A673 (cell line): ENCODE measurements around the gene NRXN3. TPM values are rescaled to one million over a fixed set of nuclear protein-coding genes. Genes with fewer than 3 reads are reported as not detected.

Experiments used
- BruUV-seq: library from RNA; stranded (reverse); fragments of 400-500 nt; replicated peaks from 2 replicates; lab custom pipeline; 2021; lab: Mats Ljungman, UMichigan
- CTCF ChIA-PET: fragments of 300-600 bp; sonication (Branson Sonifier 250); formaldehyde crosslinking; loops from one replicate; lab custom pipeline; 2022; ENCODE audit warnings: antibody characterized with exemption; lab: Charles Lee
- POLR2A ChIA-PET: fragments of 300-600 bp; sonication (Branson Sonifier 250); formaldehyde crosslinking; loops from one replicate; lab custom pipeline; 2022; ENCODE audit warnings: antibody characterized with exemption; ENCODE audit not compliant: low non-redundant PET; lab: Charles Lee
- DNase-seq: peaks from one replicate; pipeline ENCODE4 v3.0.0-alpha.2; 2015; ENCODE audit warnings: low spot score
- H3K27ac ChIP-seq: fragments of 200-600 bp; sonication (generic); 2 replicates; pipeline ENCODE4 v1.5.1; 2016; ENCODE audit warnings: mixed run types, low read depth, mild to moderate bottlenecking, mixed read lengths, antibody characterized with exemption, low read length; ENCODE audit not compliant: poor library complexity, severe bottlenecking
- H3K27me3 ChIP-seq: fragments of 200-600 bp; sonication (generic); replicated peaks from 2 replicates; pipeline ENCODE4 v1.6.1; 2017; ENCODE audit warnings: mixed run types, low read depth, mild to moderate bottlenecking, mixed read lengths, antibody characterized with exemption, low read length; ENCODE audit not compliant: insufficient read depth, poor library complexity
- H3K36me3 ChIP-seq: fragments of 200-600 bp; sonication (generic); 2 replicates; pipeline ENCODE4 v1.6.1; 2016; ENCODE audit warnings: mixed run types, mild to moderate bottlenecking, mixed read lengths, antibody characterized with exemption, low read length; ENCODE audit not compliant: insufficient read depth, poor library complexity, severe bottlenecking
- H3K4me1 ChIP-seq: fragments of 200-600 bp; sonication (generic); 2 replicates; pipeline ENCODE4 v1.6.1; 2017; ENCODE audit warnings: mixed run types, mild to moderate bottlenecking, mixed read lengths, antibody characterized with exemption, low read length; ENCODE audit not compliant: insufficient read depth, poor library complexity, severe bottlenecking
- H3K4me3 ChIP-seq: fragments of 200-600 bp; sonication (generic); 2 replicates; pipeline ENCODE4 v1.5.1; 2016; ENCODE audit warnings: low read depth, mixed run types, mild to moderate bottlenecking, mixed read lengths, low read length; ENCODE audit not compliant: poor library complexity, severe bottlenecking
- H3K9me3 ChIP-seq: fragments of 200-600 bp; sonication (generic); 2 replicates; pipeline ENCODE4 v1.6.1; 2016; ENCODE audit warnings: mixed run types, low read depth, mild to moderate bottlenecking, mixed read lengths, antibody characterized with exemption, low read length; ENCODE audit not compliant: poor library complexity, severe bottlenecking
- CTCF ChIP-seq: fragments of 300-800, 200-600 bp; sonication (generic); conservative IDR thresholded peaks from 2 replicates; pipeline ENCODE4 v1.5.1; 2017; ENCODE audit warnings: low read depth, mild to moderate bottlenecking, antibody characterized with exemption, low read length, moderate library complexity, mixed read lengths
- EZH2 ChIP-seq: fragments of 200-600 bp; sonication (generic); IDR thresholded peaks from 2 replicates; pipeline ENCODE4 v1.6.1; 2017; ENCODE audit warnings: borderline replicate concordance, low read depth, mild to moderate bottlenecking, mixed read lengths, antibody characterized with exemption, low read length; ENCODE audit not compliant: poor library complexity, severe bottlenecking
- intact Hi-C: fragments of 100-400 bp; cut with micrococcal nuclease; formaldehyde crosslinking; loops from one replicate; pipeline ENCODE4 v1.10.0; 2022; ENCODE audit not compliant: unreplicated experiment
- total RNA-seq: library from RNA; stranded (reverse); gene quantifications from 2 replicates; pipeline ENCODE4 v1.2.3, GENCODE V29; 2021

The NRXN3 gene
- total RNA-seq, 1 experiment from 2014 or later = 0.21 TPM

GRCh38 chr14:79826362-79826761 is 1656.2 kb downstream of the NRXN3 start:
- no peaks in the 10 kb centered on the region for H3K9me3 ChIP-seq
- peaks cover 32% of the 10 kb centered on the region for H3K4me1 ChIP-seq
- TF ChIP-seq EZH2 (no peak), CTCF (no peak)
- ChIA-PET CTCF (no interaction called here), POLR2A (no interaction called here)
- BruUV-seq = no TSS peak
- no peak for DNase-seq
- H3K27ac ChIP-seq = no peak overlapping the region
- H3K36me3 ChIP-seq = no peaks in the 10 kb centered on the region
- no peaks in the 10 kb centered on the region for H3K27me3 ChIP-seq
- H3K4me3 ChIP-seq = no peak overlapping the region
- intact Hi-C loops = no loop called here

- DNase-seq = no peak
- no peak overlapping the region for H3K27ac ChIP-seq
- intact Hi-C loops = no loop called here
- ChIA-PET CTCF (no interaction called here), POLR2A (no interaction called here)
- BruUV-seq = no TSS peak
- H3K4me1 ChIP-seq = peaks cover 45% of the 10 kb centered on the region
- H3K9me3 ChIP-seq = no peaks in the 10 kb centered on the region
- no peak overlapping the region for H3K4me3 ChIP-seq
- no peaks in the 10 kb centered on the region for H3K36me3 ChIP-seq
- no peak for TF ChIP-seq CTCF
- H3K27me3 ChIP-seq = no peaks in the 10 kb centered on the region
Observed at GRCh38 chr14:79829405-79830166, 1659.4 kb downstream of the NRXN3 start.

- BruUV-seq = no TSS peak
- intact Hi-C loops = no loop called here
- peaks cover 5% of the 10 kb centered on the region for H3K27me3 ChIP-seq
- peaks cover 36% of the 10 kb centered on the region for H3K4me1 ChIP-seq
- no peaks in the 10 kb centered on the region for H3K9me3 ChIP-seq
- H3K27ac ChIP-seq = peak overlapping the region; percentile 48
- POLR2A ChIA-PET = no interaction called here
- peak overlapping the region; percentile 13 for H3K4me3 ChIP-seq
- CTCF ChIA-PET = no interaction called here
- DNase-seq = peak; percentile 94
- TF ChIP-seq EZH2 = no peak
- no peak for TF ChIP-seq CTCF
- H3K36me3 ChIP-seq = no peaks in the 10 kb centered on the region
Observed at GRCh38 chr14:79831195-79831892, 1661.2 kb downstream of the NRXN3 start.
